ENCODE data around the gene TIGD2. TPM values are rescaled to one million over a fixed set of nuclear protein-coding genes. Genes with fewer than 3 reads are reported as not detected.

The TIGD2 gene
- total and polyA plus RNA-seq, 9 of the 15 experiments (the other 6 are each of a cell fraction or from before 2014, with no cell fraction given): 3.6 to 15.0 (median 9.8) TPM

DNA sequence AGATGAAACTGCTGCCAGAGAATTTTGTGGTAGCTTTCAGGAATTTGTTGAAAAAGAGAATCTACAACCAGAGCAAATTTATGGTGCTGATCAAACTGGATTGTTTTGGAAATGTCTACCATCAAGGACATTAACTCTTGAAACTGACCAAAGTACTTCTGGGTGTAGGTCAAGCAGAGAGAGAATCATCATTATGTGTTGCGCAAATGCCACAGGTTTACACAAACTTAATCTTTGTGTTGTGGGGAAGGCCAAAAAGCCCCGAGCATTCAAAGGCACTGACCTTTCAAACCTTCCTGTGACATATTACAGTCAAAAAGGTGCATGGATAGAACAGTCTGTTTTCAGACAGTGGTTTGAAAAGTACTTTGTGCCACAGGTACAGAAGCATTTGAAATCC lies 2.1 kb downstream of the TIGD2 start:
- Histone ChIP-seq H3K9me3 (replicated peaks; ENCODE audit: control insufficient read depth, insufficient read depth, low read depth, low read length) (no peaks in the 10 kb centered on the region), H3K4me3 (no peak overlapping the region), H3K4me1 (replicated peaks in 1 of 2; ENCODE audit: control insufficient read depth in 2 of 2, insufficient read depth in 2 of 2, low read length in 2 of 2) (peaks cover 8 to 11% of the 10 kb centered on the region in 2 experiments; a peak in 4 of 5 replicates), H3K9ac (ENCODE audit: insufficient read depth in 1 of 2, low read depth in 2 of 2, low read length in 2 of 2) (no peak overlapping the region), H3K79me2 (ENCODE audit: control insufficient read depth, insufficient read depth, low read length) (peaks cover 13% of the 10 kb centered on the region), H3K36me3 (ENCODE audit: control insufficient read depth, insufficient read depth, low read length) (peaks cover 14% of the 10 kb centered on the region; the same call in 2 of the 3 replicates), H3K9me1 (ENCODE audit: control insufficient read depth, insufficient read depth, low read length) (no peaks in the 10 kb centered on the region), H4K20me1 (replicated peaks; ENCODE audit: control insufficient read depth, insufficient read depth, low read length) (no peaks in the 10 kb centered on the region), H3K27ac (ENCODE audit: extremely low read depth, low read depth, low read length) (no peak overlapping the region), H3K4me2 (ENCODE audit: insufficient read depth, low read length) (no peak overlapping the region), H2AFZ (ENCODE audit: low read depth, low read length) (no peak overlapping the region), H3K27me3 (ENCODE audit: control insufficient read depth in 2 of 2, insufficient read depth in 2 of 2, low read length in 2 of 2) (peaks cover 3 to 6% of the 10 kb centered on the region in 2 experiments; a peak in 3 of 5 replicates)
- CTCF ChIA-PET (ENCODE audit: low intra/inter-chr PET ratio): no interaction called here
- FAIRE-seq (no peak), ATAC-seq (no peak), DNase-seq (ENCODE audit: extremely low read depth in 1 of 4, low spot score in 3 of 4) (no peak)
- POLR2A ChIA-PET: interaction anchor here (1.4 kb wide), 1 partner anchor 10 kb away, joined by 3 read pairs; no protein-coding TSS in a partner anchor
- in situ Hi-C loops (cut with MboI) (no loop called here), intact Hi-C loops (cut with micrococcal nuclease) (loop anchor here (10.0 kb wide), 2 partner anchors 229 to 589 kb away; partner anchors contain the start of gene PYURF)
- TF ChIP-seq RAD51 (IDR thresholded peaks at IDR 0.05; ENCODE audit: borderline replicate concordance, low read depth) (no peak), ESRRA (IDR thresholded peaks at IDR 0.05; ENCODE audit: borderline replicate concordance, low read depth) (no peak), CCAR2 (IDR thresholded peaks at IDR 0.05; ENCODE audit: low read depth, low read length) (no peak), NR2C1 (IDR thresholded peaks at IDR 0.05) (no peak), NR2C1 (tag; IDR thresholded peaks at IDR 0.05) (no peak), FOXA3 (CRISPR knock-in tag; conservative IDR thresholded peaks at IDR 0.05 in 1 of 2, IDR thresholded peaks at IDR 0.05 in 1 of 2) (no peak), ZNF140 (CRISPR knock-in tag; IDR thresholded peaks at IDR 0.05) (no peak), ILK (tag; IDR thresholded peaks at IDR 0.05; ENCODE audit: borderline replicate concordance, low read depth) (no peak), STAT5A (IDR thresholded peaks at IDR 0.05; ENCODE audit: borderline replicate concordance, low read length) (no peak), SP1 (CRISPR knock-in tag; IDR thresholded peaks at IDR 0.05) (no peak), HOXB6 (CRISPR knock-in tag; IDR thresholded peaks at IDR 0.05; ENCODE audit: borderline replicate concordance) (no peak), BRF1 (IDR thresholded peaks at IDR 0.05; ENCODE audit: borderline replicate concordance, extremely low read depth, insufficient read length) (no peak), ADNP (tag; IDR thresholded peaks at IDR 0.05) (no peak), RBBP5 (IDR thresholded peaks at IDR 0.05; ENCODE audit: borderline replicate concordance, insufficient read depth, low read length, poor library complexity, severe bottlenecking) (no peak)
- no TSS peak for BruUV-seq (replicated peaks)
- 87% methylated on average over 2 of the region's 2 CpGs for WGBS (ENCODE audit: insufficient coverage, low coverage, missing lambda C conversion rate)
